Sigmoid colon (tissue), 7 donors: ENCODE measurements around the gene CPLX3. TPM values are rescaled to one million over a fixed set of nuclear protein-coding genes. Genes with fewer than 3 reads are reported as not detected.

Experiments
- DNase-seq: peaks from one replicate; pipeline ENCODE4 v3.0.0-alpha.2; 2019
- H3K27ac ChIP-seq, 4 donors: fragments of 200-600 bp; sonication (generic); one replicate each; pipeline ENCODE4 v1.5.1; 2016 to 2019; ENCODE audit warnings: mild to moderate bottlenecking in 1 of 4
- H3K27me3 ChIP-seq, 3 donors: fragments of 200-600 bp; sonication (generic); one replicate each; pipeline ENCODE4 v1.5.1; 2019; ENCODE audit warnings: mild to moderate bottlenecking in 1 of 3
- H3K36me3 ChIP-seq, 4 donors: fragments of 200-600 bp; sonication (generic); one replicate each; pipeline ENCODE4 v1.5.1; 2016 to 2019
- H3K4me1 ChIP-seq, 4 donors: fragments of 200-600 bp; sonication (generic); one replicate each; pipeline ENCODE4 v1.5.1; 2017 to 2019
- H3K4me3 ChIP-seq, 4 donors: fragments of 200-600 bp; sonication (generic); one replicate each; pipeline ENCODE4 v1.5.1; 2017 to 2019; ENCODE audit warnings: mild to moderate bottlenecking in 2 of 4, moderate library complexity in 1 of 4
- H3K9me3 ChIP-seq, 4 donors: fragments of 200-600 bp in 3 of 4; sonication (generic) in 3 of 4; one replicate each; pipeline versions ENCODE4 v1.5.1 to v1.6.1; 2013 to 2019
- CTCF ChIP-seq, 4 experiments: fragments of 450-650 bp in 3 of 4; fragments of 200-600 bp in 1 of 4; IDR thresholded peaks; one replicate each; pipeline ENCODE4 v1.5.1; 2016 to 2019; ENCODE audit warnings: antibody characterized with exemption in 4 of 4, mild to moderate bottlenecking in 3 of 4, moderate library complexity in 2 of 4
- EP300 ChIP-seq, 4 donors: sonication (generic); formaldehyde crosslinking; IDR thresholded peaks; one replicate each; pipeline ENCODE4 v1.6.1; 2017; ENCODE audit warnings: antibody characterized with exemption in 4 of 4
- POLR2A ChIP-seq, 2 donors: fragments of 450-650 bp; IDR thresholded peaks; one replicate each; pipeline ENCODE4 v1.6.1; 2016; ENCODE audit warnings: antibody characterized with exemption in 2 of 2, mild to moderate bottlenecking in 2 of 2, moderate library complexity in 2 of 2
- POLR2AphosphoS5 ChIP-seq, 4 donors: sonication (generic); formaldehyde crosslinking; IDR thresholded peaks; one replicate each; pipeline ENCODE4 v1.6.1; 2017; ENCODE audit warnings: antibody characterized with exemption in 4 of 4
- WGBS, 2 donors: extraction: QIAGEN DNeasy Blood & Tissue Kit; methylation state at CpG; one replicate each; pipeline ENCODE4 v1.1.7; 2013; 5-methylcytosine and 5-hydroxymethylcytosine counted together
- intact Hi-C: fragments of 100-400 bp; cut with DNase I; formaldehyde crosslinking; loops from one replicate; pipeline ENCODE4 v1.15.1; 2023
- polyA plus RNA-seq, 3 donors: library from polyadenylated mRNA; stranded (reverse); fragments of 200-250 nt; gene quantifications; one replicate each; pipeline ENCODE4 v1.2.3, GENCODE V29; 2013
- total RNA-seq, 4 donors: library from RNA; depleted of rRNA; stranded (reverse); fragments of >200 nt; gene quantifications; one replicate each; pipeline ENCODE4 v1.1.0, GENCODE V29; 2016
- donor health status: healthy with polysubstance abuse.
- donor health status: Bipolar disorder and iron deficiency.
- donor health status: healthy.

Gene CPLX3
- total and polyA plus RNA-seq, 7 donors: 0.28 to 0.41 TPM; not detected in 5

GRCh38 chr15:74825866-74826265 lies 561 bp upstream of the CPLX3 start:
- Histone ChIP-seq H3K36me3 (no peaks in the 10 kb centered on the region), H3K27me3 (peaks cover 0 to 33% (median 25%) of the 10 kb centered on the region in 3 donors), H3K4me3 (no peak overlapping the region), H3K9me3 (no peaks in the 10 kb centered on the region), H3K27ac (no peak overlapping the region), H3K4me1 (peaks cover 0 to 6% (median 6%) of the 10 kb centered on the region in 4 donors)
- TF ChIP-seq POLR2AphosphoS5 (IDR thresholded peaks at IDR 0.05): no peak
- no peak for TF ChIP-seq POLR2A (IDR thresholded peaks at IDR 0.05)
- no peak for TF ChIP-seq CTCF (IDR thresholded peaks at IDR 0.05)
- TF ChIP-seq EP300 (IDR thresholded peaks at IDR 0.05): no peak
- intact Hi-C loops: no loop called here
- 55 to 63% methylated on average over 10 of the region's 10 CpGs for WGBS, 2 donors
- DNase-seq: no peak

GRCh38 chr15:74826921-74827320 lies 494 bp downstream of the CPLX3 start:
- no peak overlapping the region for H3K4me3 ChIP-seq
- DNase-seq: no peak
- no peaks in the 10 kb centered on the region for H3K9me3 ChIP-seq
- no peak overlapping the region for H3K27ac ChIP-seq
- peaks cover 0 to 11% (median 9%) of the 10 kb centered on the region in 4 donors for H3K4me1 ChIP-seq
- peaks cover 0 to 33% (median 25%) of the 10 kb centered on the region in 3 donors for H3K27me3 ChIP-seq
- TF ChIP-seq POLR2A (IDR thresholded peaks at IDR 0.05): no peak
- TF ChIP-seq EP300 (IDR thresholded peaks at IDR 0.05): no peak
- no peak for TF ChIP-seq POLR2AphosphoS5 (IDR thresholded peaks at IDR 0.05)
- TF ChIP-seq CTCF (IDR thresholded peaks at IDR 0.05): no peak
- 24 to 31% methylated on average over 21 of the region's 21 CpGs for WGBS, 2 donors
- intact Hi-C loops: no loop called here
- H3K36me3 ChIP-seq: no peaks in the 10 kb centered on the region

GRCh38 chr15:74827614-74828013 lies 1.2 kb downstream of the CPLX3 start:
- Histone ChIP-seq H3K9me3 (no peaks in the 10 kb centered on the region), H3K36me3 (no peaks in the 10 kb centered on the region), H3K4me3 (no peak overlapping the region), H3K4me1 (peaks cover 0 to 11% (median 9%) of the 10 kb centered on the region in 4 donors), H3K27ac (no peak overlapping the region), H3K27me3 (peaks cover 0 to 33% (median 25%) of the 10 kb centered on the region in 3 donors)
- intact Hi-C loops: no loop called here
- WGBS, 2 donors: 54 to 59% methylated on average over 5 of the region's 5 CpGs
- TF ChIP-seq POLR2AphosphoS5 (IDR thresholded peaks at IDR 0.05) (no peak), POLR2A (IDR thresholded peaks at IDR 0.05) (no peak), EP300 (IDR thresholded peaks at IDR 0.05) (no peak), CTCF (IDR thresholded peaks at IDR 0.05) (no peak)
- no peak for DNase-seq

- Histone ChIP-seq H3K27me3 (peaks cover 0 to 33% (median 25%) of the 10 kb centered on the region in 3 donors), H3K36me3 (no peaks in the 10 kb centered on the region), H3K9me3 (no peaks in the 10 kb centered on the region), H3K4me3 (no peak overlapping the region), H3K4me1 (peaks cover 0 to 11% (median 9%) of the 10 kb centered on the region in 4 donors), H3K27ac (no peak overlapping the region)
- TF ChIP-seq POLR2A (IDR thresholded peaks at IDR 0.05): no peak
- WGBS, 2 donors: 76 to 85% methylated on average over 6 of the region's 6 CpGs
- intact Hi-C loops: no loop called here
- DNase-seq: no peak
Observed at GRCh38 chr15:74828835-74829234, 2.4 kb downstream of the CPLX3 start.

GRCh38 chr15:74829486-74829885 lies 3.1 kb downstream of the CPLX3 start:
- 68 to 82% methylated on average over 3 of the region's 3 CpGs for WGBS, 2 donors
- no peak for DNase-seq
- Histone ChIP-seq H3K9me3 (no peaks in the 10 kb centered on the region), H3K27ac (no peak overlapping the region), H3K4me3 (no peak overlapping the region), H3K4me1 (peaks cover 0 to 11% (median 9%) of the 10 kb centered on the region in 4 donors), H3K27me3 (peaks cover 0 to 33% (median 25%) of the 10 kb centered on the region in 3 donors), H3K36me3 (no peaks in the 10 kb centered on the region)
- intact Hi-C loops: no loop called here
- TF ChIP-seq CTCF (IDR thresholded peaks at IDR 0.05) (no peak), POLR2A (IDR thresholded peaks at IDR 0.05) (no peak), EP300 (IDR thresholded peaks at IDR 0.05) (no peak), POLR2AphosphoS5 (IDR thresholded peaks at IDR 0.05) (no peak)
